ENCODE results near the gene ZNF771. TPM values are rescaled to one million over a fixed set of nuclear protein-coding genes. Genes with fewer than 3 reads are reported as not detected.

The ZNF771 gene
- total and polyA plus RNA-seq, 2 donors (not counting 3 experiments of a cell fraction or from before 2014, with no cell fraction given), result 11.7 to 16.8 TPM

GRCh38 chr16:30366511-30366910, 40.9 kb upstream of the ZNF771 start:
- TF ChIP-seq POLR2A (IDR thresholded peaks at IDR 0.05; ENCODE audit: low read depth, low read length) (no peak), FOS (IDR thresholded peaks at IDR 0.05; ENCODE audit: borderline replicate concordance, insufficient read depth, low read length) (no peak), MYC (IDR thresholded peaks at IDR 0.05; ENCODE audit: low read depth, low read length) (no peak), GATA2 (IDR thresholded peaks at IDR 0.05; ENCODE audit: insufficient read depth, insufficient read length, low read depth, low read length) (no peak), POLR2AphosphoS5 (IDR thresholded peaks at IDR 0.05; ENCODE audit: insufficient read depth, low read depth, low read length) (no peak), MAX (IDR thresholded peaks at IDR 0.05; ENCODE audit: insufficient read depth, insufficient read length) (no peak), JUN (IDR thresholded peaks at IDR 0.05; ENCODE audit: borderline replicate concordance, insufficient read depth, insufficient read length, low read depth) (no peak), CTCF (IDR thresholded peaks at IDR 0.05; ENCODE audit: extremely low read depth in 1 of 2, insufficient read depth in 1 of 2, low read depth in 1 of 2, low read length in 2 of 2) (no peak), EZH2 (IDR thresholded peaks at IDR 0.05; ENCODE audit: borderline replicate concordance, low read depth, low read length, severe bottlenecking) (no peak)
- CTCF ChIA-PET, result no interaction called here

More at GRCh38 chr16:30366511-30366910, 40.9 kb upstream of the ZNF771 start:
- Histone ChIP-seq H3K9me1 (replicated peaks; ENCODE audit: control insufficient read depth, extremely low read depth, insufficient read depth, low read length) (no peaks in the 10 kb centered on the region), H3K4me1 (ENCODE audit: control insufficient read depth, extremely low read depth, insufficient read depth, low read length) (peaks cover 24% of the 10 kb centered on the region), H3K27me3 (ENCODE audit: control insufficient read depth in 2 of 2, insufficient read depth in 2 of 2, low read length in 2 of 2) (no peaks in the 10 kb centered on the region), H3K4me2 (ENCODE audit: insufficient read depth, low read length) (no peak overlapping the region), H3K79me2 (ENCODE audit: control insufficient read depth, insufficient read depth, low read length) (peaks cover 72% of the 10 kb centered on the region), H3K9me3 (replicated peaks; ENCODE audit: control insufficient read depth, insufficient read depth, low read length) (no peaks in the 10 kb centered on the region), H3K36me3 (ENCODE audit: control insufficient read depth in 2 of 2, extremely low read depth in 1 of 2, insufficient read depth in 2 of 2, low read length in 2 of 2) (peaks cover 6 to 10% of the 10 kb centered on the region in 2 experiments), H2AFZ (ENCODE audit: low read depth, low read length) (no peak overlapping the region), H3K4me3 (replicated peaks in 1 of 3; ENCODE audit: insufficient read depth in 1 of 3, low read depth in 1 of 3, low read length in 3 of 3) (no peak overlapping the region), H3K27ac (ENCODE audit: insufficient read depth, low read depth, low read length) (no peak overlapping the region), H3K9ac (replicated peaks; ENCODE audit: extremely low read depth, insufficient read depth, low read length) (no peak overlapping the region), H4K20me1 (replicated peaks; ENCODE audit: control insufficient read depth, extremely low read depth, insufficient read depth, low read length) (no peaks in the 10 kb centered on the region)
- BruUV-seq (replicated peaks), result no TSS peak
- FAIRE-seq (no peak), DNase-seq (ENCODE audit: low read depth, low spot score) (no peak)
- POLR2A ChIA-PET, result no interaction called here
- dilution Hi-C loops (cut with MboI; ENCODE audit: extremely low pct_ligation_motif_present, low sequenced_read_pairs) (no loop called here), intact Hi-C loops (cut with micrococcal nuclease) (no loop called here)

Measured in endothelial cell of umbilical vein (primary cell).